Measurements from ENCODE around the gene TMEM270.

- TF ChIP-seq CTCF (IDR thresholded peaks at IDR 0.05 in 2 of 3, conservative IDR thresholded peaks at IDR 0.05 in 1 of 3; ENCODE audit: control insufficient read depth in 2 of 3, extremely low read depth in 1 of 3, insufficient read depth in 1 of 3, low read depth in 3 of 3, low read length in 3 of 3) (no peak), IRF5 (IDR thresholded peaks at IDR 0.05; ENCODE audit: borderline replicate concordance) (no peak), USF2 (IDR thresholded peaks at IDR 0.05; ENCODE audit: borderline replicate concordance, low read depth, low read length) (no peak), ATF2 (IDR thresholded peaks at IDR 0.05; ENCODE audit: low read length) (no peak), CEBPB (IDR thresholded peaks at IDR 0.05; ENCODE audit: borderline replicate concordance in 1 of 2, low read depth in 2 of 2, low read length in 2 of 2) (no peak), POLR2A (IDR thresholded peaks at IDR 0.05; ENCODE audit: low read depth, low read length) (no peak), POLR2AphosphoS5 (IDR thresholded peaks at IDR 0.05; ENCODE audit: low read length) (no peak), RCOR1 (conservative IDR thresholded peaks at IDR 0.05; ENCODE audit: low read depth, low read length) (no peak), IKZF2 (IDR thresholded peaks at IDR 0.05) (no peak), EZH2 (IDR thresholded peaks at IDR 0.05; ENCODE audit: borderline replicate concordance, control insufficient read depth, low read depth, low read length) (no peak), ELK1 (IDR thresholded peaks at IDR 0.05; ENCODE audit: low read depth, low read length) (no peak), IKZF1 (conservative IDR thresholded peaks at IDR 0.05) (no peak), HCFC1 (IDR thresholded peaks at IDR 0.05; ENCODE audit: low read length) (no peak), RAD21 (IDR thresholded peaks at IDR 0.05; ENCODE audit: insufficient read depth, low read depth, low read length) (no peak)
Observed at GRCh38 chr7:73823873-73824592, 36.9 kb upstream of the TMEM270 start.
